AG04449 (cell line): ENCODE results near the gene UNC93B1.

Source experiments
- CTCF ChIA-PET: fragments of 350-600 bp; formaldehyde crosslinking; extraction: SDS; loops from one replicate; lab custom pipeline; 2021; ENCODE audit warnings: antibody characterized with exemption; lab: Yijun Ruan, JAX
- POLR2A ChIA-PET: fragments of 400-600, 350-600 bp; formaldehyde crosslinking; extraction: SDS; loops from one replicate; lab custom pipeline; 2020; ENCODE audit warnings: antibody characterized with exemption, inconsistent platforms; lab: Yijun Ruan, JAX
- DNase-seq: peaks from one replicate; pipeline ENCODE4 v3.0.0-alpha.2; 2010; ENCODE audit warnings: low read depth, low spot score
- H3K4me3 ChIP-seq: 2 replicates; pipeline ENCODE4 v1.5.1; 2011; ENCODE audit warnings: low read depth, mild to moderate bottlenecking, control low read depth, low read length
- CTCF ChIP-seq: IDR thresholded peaks from one replicate; pipeline ENCODE4 v1.5.1; 2011; ENCODE audit warnings: mild to moderate bottlenecking, moderate library complexity, low read length, control low read depth, inconsistent platforms; ENCODE audit not compliant: insufficient read depth; ENCODE audit errors: missing control alignments

Gene UNC93B1

GRCh38 chr11:68011051-68011943, 7.4 kb upstream of the UNC93B1 start:
- CTCF ChIA-PET: interaction anchor here (0.9 to 4.1 kb wide), 8 partner anchors 12 to 199 kb away, joined by 3 to 42 read pairs (median 4); no protein-coding TSS in a partner anchor
- peak overlapping the region; percentile 64 for H3K4me3 ChIP-seq
- TF ChIP-seq CTCF: no peak
- POLR2A ChIA-PET: interaction anchor here (1.2 to 2.1 kb wide), 4 partner anchors 27 to 32 kb away, joined by 5 to 9 read pairs (median 6); partner anchors contain the start of gene TCIRG1
- DNase-seq: no peak

GRCh38 chr11:68010090-68011041, 6.5 kb upstream of the UNC93B1 start, which contains the start of gene ALDH3B1:
ALDH3B1 (plus strand) TSS chr11:68010327; CDS start chr11:68015298, 4,971 bp downstream.
- no peak for DNase-seq
- H3K4me3 ChIP-seq: peak within 1 kb of the TSS; percentile 64
- ChIA-PET POLR2A (interaction anchor here (0.6 to 2.1 kb wide), 6 partner anchors 9 to 62 kb away, joined by 3 to 9 read pairs (median 5); partner anchors contain the start of gene TCIRG1), CTCF (interaction anchor here (0.9 to 4.1 kb wide), 9 partner anchors 11 to 200 kb away, joined by 3 to 42 read pairs (median 3); no protein-coding TSS in a partner anchor)
- TF ChIP-seq CTCF: peak; percentile 10

- H3K4me3 ChIP-seq: peak overlapping the region; percentile 64
- ChIA-PET POLR2A (interaction anchor here (0.6 to 2.1 kb wide), 5 partner anchors 28 to 63 kb away, joined by 3 to 9 read pairs (median 5); partner anchors contain the start of gene TCIRG1), CTCF (interaction anchor here (0.6 to 4.1 kb wide), 12 partner anchors 12 to 201 kb away, joined by 3 to 42 read pairs (median 3); partner anchors contain the start of gene NDUFS8)
- peak; percentile 24 for TF ChIP-seq CTCF
- DNase-seq: no peak
These were observed 5.6 kb upstream of the UNC93B1 start for GRCh38 chr11:68009391-68010089.

- ChIA-PET POLR2A (no interaction called here), CTCF (interaction anchor here (0.6 to 4.1 kb wide), 11 partner anchors 13 to 202 kb away, joined by 3 to 42 read pairs (median 3); partner anchors contain the start of gene NDUFS8)
- no peak for DNase-seq
- TF ChIP-seq CTCF: no peak
- H3K4me3 ChIP-seq: no peak overlapping the region
These were observed 4.8 kb upstream of the UNC93B1 start for GRCh38 chr11:68008381-68009337.
